WTC11 (cell line): ENCODE data around the gene CLHC1. TPM values are rescaled to one million over a fixed set of nuclear protein-coding genes. Genes with fewer than 3 reads are reported as not detected.

Experiments used
- ATAC-seq: fragments of 200-7000 bp; cut with Tn5 transposase; 2 replicates; pipeline ENCODE4 v1.10.0; 2021; ENCODE audit warnings: mild to moderate bottlenecking, moderate library complexity
- CTCF ChIA-PET: fragments of 300-600 bp; sonication (Branson Sonifier 250); formaldehyde crosslinking; loops from one replicate; lab custom pipeline; 2021; ENCODE audit warnings: antibody characterized with exemption; lab: Charles Lee
- POLR2A ChIA-PET: fragments of 350-600 bp; sonication (Branson Sonifier 250); formaldehyde crosslinking; loops from one replicate; lab custom pipeline; 2021; ENCODE audit warnings: antibody characterized with exemption; lab: Charles Lee
- DNase-seq: peaks from one replicate; pipeline ENCODE4 v3.0.0; 2021; ENCODE audit warnings: low spot score
- H3K27ac Mint-ChIP-seq: 2 replicates; pipeline ENCODE4 v1.8.0; 2021; ENCODE audit warnings: mixed read lengths
- H3K27me3 Mint-ChIP-seq: 2 replicates; pipeline ENCODE4 v1.8.0; 2021; ENCODE audit warnings: low read depth, mild to moderate bottlenecking, moderate library complexity, mixed read lengths
- H3K36me3 Mint-ChIP-seq: 2 replicates; pipeline ENCODE4 v1.8.0; 2021; ENCODE audit warnings: mixed read lengths
- H3K4me1 Mint-ChIP-seq: 2 replicates; pipeline ENCODE4 v1.8.0; 2022; ENCODE audit warnings: mixed read lengths
- H3K4me3 Mint-ChIP-seq: 2 replicates; pipeline ENCODE4 v1.8.0; 2021; ENCODE audit warnings: mild to moderate bottlenecking, moderate library complexity, mixed read lengths
- H3K9me3 Mint-ChIP-seq: 2 replicates; pipeline ENCODE4 v1.8.0; 2021; ENCODE audit warnings: mixed read lengths
- ATF6 ChIP-seq: sonication (generic); formaldehyde crosslinking; IDR thresholded peaks from 2 replicates; pipeline ENCODE4 v1.8.1; 2023; ENCODE audit warnings: mild to moderate bottlenecking, missing genetic modification reagents
- CBFB ChIP-seq: sonication (generic); formaldehyde crosslinking; IDR thresholded peaks from 2 replicates; pipeline ENCODE4 v1.8.1; 2022; ENCODE audit warnings: mild to moderate bottlenecking, low read depth, missing genetic modification reagents
- ESRRA ChIP-seq: sonication (generic); formaldehyde crosslinking; IDR thresholded peaks from 2 replicates; pipeline ENCODE4 v1.8.1; 2022; ENCODE audit warnings: mild to moderate bottlenecking, missing genetic modification reagents, borderline replicate concordance
- ETV6 ChIP-seq: sonication (generic); formaldehyde crosslinking; IDR thresholded peaks from 2 replicates; pipeline ENCODE4 v1.8.1; 2022; ENCODE audit warnings: mild to moderate bottlenecking, missing genetic modification reagents
- FOXP1 ChIP-seq: sonication (generic); formaldehyde crosslinking; IDR thresholded peaks from 2 replicates; pipeline ENCODE4 v1.8.0; 2022; ENCODE audit warnings: missing genetic modification reagents, mild to moderate bottlenecking, moderate library complexity, borderline replicate concordance
- HMGA2 ChIP-seq: fragments of 250-450 bp; sonication (Bioruptor Pico); IDR thresholded peaks from 2 replicates; pipeline ENCODE4 v1.4.0; 2021; ENCODE audit warnings: mild to moderate bottlenecking, moderate library complexity
- JAZF1 ChIP-seq: fragments of 250-450 bp; sonication (Bioruptor Pico); IDR thresholded peaks from 2 replicates; pipeline ENCODE4 v1.9.0; 2021; ENCODE audit warnings: moderate library complexity, mild to moderate bottlenecking, inconsistent platforms
- MAX ChIP-seq: sonication (generic); formaldehyde crosslinking; IDR thresholded peaks from 2 replicates; pipeline ENCODE4 v1.8.0; 2022; ENCODE audit warnings: mild to moderate bottlenecking, missing genetic modification reagents
- NFATC4 ChIP-seq: fragments of 250-450 bp; sonication (Bioruptor Pico); IDR thresholded peaks from 2 replicates; pipeline ENCODE4 v1.9.0; 2021; ENCODE audit warnings: mild to moderate bottlenecking
- NR1H2 ChIP-seq: sonication (generic); formaldehyde crosslinking; IDR thresholded peaks from 2 replicates; pipeline ENCODE4 v1.9.0; 2021; ENCODE audit warnings: mild to moderate bottlenecking, moderate library complexity, missing genetic modification reagents
- OVOL2 ChIP-seq: fragments of 250-450 bp; sonication (Bioruptor Pico); IDR thresholded peaks from 2 replicates; pipeline ENCODE4 v1.9.0; 2021; ENCODE audit warnings: mild to moderate bottlenecking, borderline replicate concordance
- PREB ChIP-seq: sonication (generic); formaldehyde crosslinking; IDR thresholded peaks from 2 replicates; pipeline ENCODE4 v1.8.1; 2022; ENCODE audit warnings: mild to moderate bottlenecking, missing genetic modification reagents, moderate library complexity, borderline replicate concordance
- PRRX2 ChIP-seq: fragments of 250-450 bp; sonication (Bioruptor Pico); IDR thresholded peaks from 2 replicates; pipeline ENCODE4 v1.8.0; 2021; ENCODE audit warnings: mild to moderate bottlenecking
- RORB ChIP-seq: fragments of 250-450 bp; sonication (Bioruptor Pico); IDR thresholded peaks from 2 replicates; pipeline ENCODE4 v1.9.0; 2021; ENCODE audit warnings: mild to moderate bottlenecking
- SOX15 ChIP-seq: fragments of 250-450 bp; sonication (Bioruptor Pico); IDR thresholded peaks from 2 replicates; pipeline ENCODE4 v1.9.0; 2021; ENCODE audit warnings: mild to moderate bottlenecking
- SP1 ChIP-seq: sonication (generic); formaldehyde crosslinking; conservative IDR thresholded peaks from 2 replicates; pipeline ENCODE4 v1.8.1; 2022; ENCODE audit warnings: missing genetic modification reagents
- TEAD1 ChIP-seq: sonication (generic); formaldehyde crosslinking; IDR thresholded peaks from 2 replicates; pipeline ENCODE4 v1.8.0; 2022; ENCODE audit warnings: mild to moderate bottlenecking, missing genetic modification reagents
- TP53 ChIP-seq: sonication (generic); formaldehyde crosslinking; IDR thresholded peaks from 2 replicates; pipeline ENCODE4 v1.8.1; 2023; ENCODE audit warnings: mild to moderate bottlenecking, missing genetic modification reagents
- USF2 ChIP-seq: sonication (generic); formaldehyde crosslinking; IDR thresholded peaks from 2 replicates; pipeline ENCODE4 v1.8.1; 2023; ENCODE audit warnings: mild to moderate bottlenecking, missing genetic modification reagents, moderate library complexity
- ZBTB21 ChIP-seq: sonication (generic); formaldehyde crosslinking; IDR thresholded peaks from 2 replicates; pipeline ENCODE4 v1.8.1; 2023; ENCODE audit warnings: mild to moderate bottlenecking, missing genetic modification reagents, borderline replicate concordance
- ZNF138 ChIP-seq: sonication (generic); formaldehyde crosslinking; conservative IDR thresholded peaks from 2 replicates; pipeline ENCODE4 v1.8.1; 2022; ENCODE audit warnings: mild to moderate bottlenecking, moderate library complexity, missing genetic modification reagents
- ZNF232 ChIP-seq: sonication (generic); formaldehyde crosslinking; IDR thresholded peaks from 2 replicates; pipeline ENCODE4 v1.8.0; 2022; ENCODE audit warnings: mild to moderate bottlenecking, missing genetic modification reagents
- ZNF263 ChIP-seq: sonication (generic); formaldehyde crosslinking; IDR thresholded peaks from 2 replicates; pipeline ENCODE4 v1.8.1; 2022; ENCODE audit warnings: low read depth, mild to moderate bottlenecking, moderate library complexity, missing genetic modification reagents
- ZNF532 ChIP-seq: fragments of 250-450 bp; sonication (Bioruptor Pico); IDR thresholded peaks from 2 replicates; pipeline ENCODE4 v1.9.0; 2021; ENCODE audit warnings: mild to moderate bottlenecking, borderline replicate concordance
- ZNF671 ChIP-seq: fragments of 250-450 bp; sonication (Bioruptor Pico); IDR thresholded peaks from 2 replicates; pipeline ENCODE4 v1.8.0; 2021; ENCODE audit warnings: mild to moderate bottlenecking
- ZSCAN18 ChIP-seq: fragments of 250-450 bp; sonication (Bioruptor Pico); IDR thresholded peaks from 2 replicates; pipeline ENCODE4 v2.1.2; 2022; ENCODE audit warnings: mild to moderate bottlenecking, moderate library complexity
- total RNA-seq: library from RNA; stranded (reverse); gene quantifications from 3 replicates; pipeline ENCODE4 v1.2.3, GENCODE V29; 2021

Gene CLHC1
- total RNA-seq, 1 experiment from 2014 or later, result 7.5 TPM

GRCh38 chr2:55268907-55269644 lies 37.0 kb upstream of the CLHC1 start, which contains the start of gene MTIF2 (continued):
- TF ChIP-seq ZNF532 (CRISPR knock-in tag) (no peak), ESRRA (CRISPR knock-in tag) (peak; percentile 91; the same call in 1 of the 2 replicates), RORB (CRISPR knock-in tag) (no peak), JAZF1 (no peak), USF2 (CRISPR knock-in tag) (no peak), TEAD1 (CRISPR knock-in tag) (peak; percentile 92), SP1 (peak; percentile 81), FOXP1 (CRISPR knock-in tag) (peak; percentile 82; the same call in 1 of the 2 replicates), ETV6 (CRISPR knock-in tag) (peak; percentile 97), ZNF232 (0 out of 2 replicates have a peak, but pooled peaks have one; percentile 47), CBFB (CRISPR knock-in tag) (no peak), ZSCAN18 (CRISPR knock-in tag) (no peak), ZNF671 (CRISPR knock-in tag) (no peak), NR1H2 (CRISPR knock-in tag) (no peak), HMGA2 (no peak), OVOL2 (CRISPR knock-in tag) (no peak)

GRCh38 chr2:55268288-55268906 lies 36.3 kb upstream of the CLHC1 start:
- Mint-ChIP-seq H3K36me3 (peaks cover 17% of the 10 kb centered on the region), H3K9me3 (no peaks in the 10 kb centered on the region), H3K4me1 (peaks cover 10% of the 10 kb centered on the region; the same call in 1 of the 2 replicates), H3K4me3 (peak overlapping the region; percentile 95), H3K27me3 (no peaks in the 10 kb centered on the region), H3K27ac (peak overlapping the region; percentile 85)
- DNase-seq (no peak), ATAC-seq (no peak)
- ChIA-PET CTCF (no interaction called here), POLR2A (no interaction called here)
- TF ChIP-seq RORB (CRISPR knock-in tag) (no peak), TP53 (CRISPR knock-in tag) (no peak), SOX15 (CRISPR knock-in tag) (no peak), ETV6 (CRISPR knock-in tag) (no peak), ZNF138 (CRISPR knock-in tag) (no peak), PRRX2 (CRISPR knock-in tag) (no peak), MAX (CRISPR knock-in tag) (no peak), ESRRA (CRISPR knock-in tag) (no peak), ZBTB21 (no peak), USF2 (CRISPR knock-in tag) (no peak), NFATC4 (CRISPR knock-in tag) (no peak), ATF6 (CRISPR knock-in tag) (no peak), ZNF263 (CRISPR knock-in tag) (no peak), JAZF1 (no peak), PREB (CRISPR knock-in tag) (no peak)
